HG02885 (cell line): Measurements from ENCODE around the gene GLS2.
"Not testable (repeated sequence)": the region's sequence is repeated elsewhere in the genome, so short reads cannot be mapped to it uniquely, and the experiment has no call there.

Experiments used
- ATAC-seq: cut with Tn5 transposase; IDR thresholded peaks from one replicate; pipeline ENCODE4 v1.9.1; 2021; ENCODE audit warnings: mild to moderate bottlenecking; ENCODE audit not compliant: unreplicated experiment, poor library complexity

GLS2 gene

GRCh38 chr12:56494106-56494415 is 6.1 kb upstream of the GLS2 start:
- ATAC-seq: not testable (repeated sequence)

- ATAC-seq: not testable (repeated sequence)
Observed at GRCh38 chr12:56493409-56494105, 5.6 kb upstream of the GLS2 start.

GRCh38 chr12:56490360-56490759 is 2.4 kb upstream of the GLS2 start:
- no peak for ATAC-seq

GRCh38 chr12:56487448-56488040 is 417 bp downstream of the GLS2 start:
- peak; percentile 25 for ATAC-seq

- no peak for ATAC-seq
Observed at GRCh38 chr12:56486694-56487093, 1.3 kb downstream of the GLS2 start.

GRCh38 chr12:56484566-56484965 is 3.4 kb downstream of the GLS2 start:
- no peak for ATAC-seq

- ATAC-seq: no peak
Observed at GRCh38 chr12:56479625-56480024, 8.3 kb downstream of the GLS2 start.

- ATAC-seq: no peak
Observed at GRCh38 chr12:56477521-56478225, 10.3 kb downstream of the GLS2 start.

- ATAC-seq: no peak
Observed at GRCh38 chr12:56476972-56477432, 11.0 kb downstream of the GLS2 start.

- no peak for ATAC-seq
Observed at GRCh38 chr12:56476143-56476542, 11.8 kb downstream of the GLS2 start.

- ATAC-seq: no peak
Observed at GRCh38 chr12:56474389-56474788, 13.6 kb downstream of the GLS2 start.

GRCh38 chr12:56469007-56469930 is 18.7 kb downstream of the GLS2 start:
- ATAC-seq: no peak

- peak; percentile 93 for ATAC-seq
Observed at GRCh38 chr12:56468216-56469006, 19.6 kb downstream of the GLS2 start, which contains the start of gene SPRYD4. Gene SPRYD4 (plus strand): TSS chr12:56468578. CDS start chr12:56468592, 14 bp downstream.

GRCh38 chr12:56462565-56462964 is 25.4 kb downstream of the GLS2 start:
- no peak for ATAC-seq

GRCh38 chr12:56461235-56462159 is 26.5 kb downstream of the GLS2 start:
- no peak for ATAC-seq

GRCh38 chr12:56457817-56458216 is 30.1 kb downstream of the GLS2 start:
- ATAC-seq: no peak

GRCh38 chr12:56454557-56454956 is 33.4 kb downstream of the GLS2 start, which contains the start of gene MIP:
Gene MIP (minus strand): TSS chr12:56454657. CDS start chr12:56454613, 44 bp downstream.
- ATAC-seq: no peak

- no peak for ATAC-seq
Observed at GRCh38 chr12:56451147-56451546, 36.8 kb downstream of the GLS2 start.
